Nephron (organoid): ENCODE data around the gene HS3ST2.

Experiments
- H3K27ac Mint-ChIP-seq, 3 experiments: 2 replicates each; pipeline ENCODE4 v1.8.0; 2020; ENCODE audit warnings: mixed read lengths in 3 of 3, mild to moderate bottlenecking in 2 of 3, moderate library complexity in 1 of 3
- H3K27me3 Mint-ChIP-seq: 2 replicates; pipeline ENCODE4 v1.8.0; 2021; ENCODE audit warnings: low read depth, mild to moderate bottlenecking, moderate library complexity, mixed read lengths
- H3K36me3 Mint-ChIP-seq: 2 replicates; pipeline ENCODE4 v1.8.0; 2020; ENCODE audit warnings: low read depth, mixed read lengths
- H3K4me1 Mint-ChIP-seq: 2 replicates; pipeline ENCODE4 v1.8.0; 2020; ENCODE audit warnings: mixed read lengths
- H3K4me3 Mint-ChIP-seq, 3 experiments: 2 replicates each; pipeline ENCODE4 v1.8.0; 2020; ENCODE audit warnings: mild to moderate bottlenecking in 3 of 3, mixed read lengths in 3 of 3, moderate library complexity in 2 of 3
- H3K9me3 Mint-ChIP-seq: 2 replicates; pipeline ENCODE4 v1.8.0; 2020; ENCODE audit warnings: mixed read lengths
- TF ChIP-seq, protein P1 (sequence below), 3 experiments: fragments of 200-600 bp; sonication (generic); IDR thresholded peaks; one replicate each; pipeline ENCODE4 v1.5.0; 2021; ENCODE audit warnings: antibody characterized with exemption in 3 of 3; ENCODE audit not compliant: unreplicated experiment in 3 of 3

The HS3ST2 gene

DNA sequence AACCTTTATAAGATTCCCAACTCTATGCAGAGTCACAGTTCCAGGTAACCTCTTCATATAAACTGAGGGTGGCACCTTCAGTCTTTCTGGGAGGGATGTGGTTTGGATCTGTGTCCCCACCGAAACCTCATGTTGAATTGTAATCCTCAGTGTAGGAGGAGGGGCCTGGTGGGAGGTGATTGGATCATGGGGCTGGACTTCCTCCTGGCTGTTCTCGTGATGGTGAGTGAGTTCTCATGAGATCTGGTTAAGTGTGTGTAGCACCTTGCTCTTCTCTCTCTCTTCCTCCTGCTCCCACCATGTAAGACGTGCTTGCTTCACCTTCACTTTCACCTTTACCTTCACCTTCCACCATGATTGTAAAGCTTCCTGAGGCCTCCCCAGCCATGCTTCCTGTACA is 30.5 kb downstream of the HS3ST2 start:
- TF ChIP-seq, protein P1, sequence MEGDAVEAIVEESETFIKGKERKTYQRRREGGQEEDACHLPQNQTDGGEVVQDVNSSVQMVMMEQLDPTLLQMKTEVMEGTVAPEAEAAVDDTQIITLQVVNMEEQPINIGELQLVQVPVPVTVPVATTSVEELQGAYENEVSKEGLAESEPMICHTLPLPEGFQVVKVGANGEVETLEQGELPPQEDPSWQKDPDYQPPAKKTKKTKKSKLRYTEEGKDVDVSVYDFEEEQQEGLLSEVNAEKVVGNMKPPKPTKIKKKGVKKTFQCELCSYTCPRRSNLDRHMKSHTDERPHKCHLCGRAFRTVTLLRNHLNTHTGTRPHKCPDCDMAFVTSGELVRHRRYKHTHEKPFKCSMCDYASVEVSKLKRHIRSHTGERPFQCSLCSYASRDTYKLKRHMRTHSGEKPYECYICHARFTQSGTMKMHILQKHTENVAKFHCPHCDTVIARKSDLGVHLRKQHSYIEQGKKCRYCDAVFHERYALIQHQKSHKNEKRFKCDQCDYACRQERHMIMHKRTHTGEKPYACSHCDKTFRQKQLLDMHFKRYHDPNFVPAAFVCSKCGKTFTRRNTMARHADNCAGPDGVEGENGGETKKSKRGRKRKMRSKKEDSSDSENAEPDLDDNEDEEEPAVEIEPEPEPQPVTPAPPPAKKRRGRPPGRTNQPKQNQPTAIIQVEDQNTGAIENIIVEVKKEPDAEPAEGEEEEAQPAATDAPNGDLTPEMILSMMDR (IDR thresholded peaks at IDR 0.05; ENCODE audit: unreplicated experiment in 3 of 3), result no peak
- Mint-ChIP-seq H3K4me1 (no peaks in the 10 kb centered on the region), H3K9me3 (no peaks in the 10 kb centered on the region), H3K27me3 (peaks cover 22% of the 10 kb centered on the region), H3K27ac (no peak overlapping the region), H3K4me3 (no peak overlapping the region), H3K36me3 (no peaks in the 10 kb centered on the region)

- no peak overlapping the region for H3K27ac Mint-ChIP-seq
- TF ChIP-seq, protein P1 (IDR thresholded peaks at IDR 0.05; ENCODE audit: unreplicated experiment in 3 of 3), result no peak
- peaks cover 23% of the 10 kb centered on the region for H3K27me3 Mint-ChIP-seq
- H3K4me3 Mint-ChIP-seq, result no peak overlapping the region
- H3K9me3 Mint-ChIP-seq, result no peaks in the 10 kb centered on the region
- H3K4me1 Mint-ChIP-seq, result no peaks in the 10 kb centered on the region
- H3K36me3 Mint-ChIP-seq, result no peaks in the 10 kb centered on the region
Measured at GRCh38 chr16:22847100-22847499, 33.1 kb downstream of the HS3ST2 start.

GRCh38 chr16:22847690-22848089 is 33.7 kb downstream of the HS3ST2 start:
- H3K27me3 Mint-ChIP-seq, result peaks cover 23% of the 10 kb centered on the region
- no peaks in the 10 kb centered on the region for H3K36me3 Mint-ChIP-seq
- TF ChIP-seq, protein P1 (IDR thresholded peaks at IDR 0.05; ENCODE audit: unreplicated experiment in 3 of 3), result no peak
- H3K4me3 Mint-ChIP-seq, result no peak overlapping the region
- no peaks in the 10 kb centered on the region for H3K9me3 Mint-ChIP-seq
- no peak overlapping the region for H3K27ac Mint-ChIP-seq
- H3K4me1 Mint-ChIP-seq, result no peaks in the 10 kb centered on the region

DNA sequence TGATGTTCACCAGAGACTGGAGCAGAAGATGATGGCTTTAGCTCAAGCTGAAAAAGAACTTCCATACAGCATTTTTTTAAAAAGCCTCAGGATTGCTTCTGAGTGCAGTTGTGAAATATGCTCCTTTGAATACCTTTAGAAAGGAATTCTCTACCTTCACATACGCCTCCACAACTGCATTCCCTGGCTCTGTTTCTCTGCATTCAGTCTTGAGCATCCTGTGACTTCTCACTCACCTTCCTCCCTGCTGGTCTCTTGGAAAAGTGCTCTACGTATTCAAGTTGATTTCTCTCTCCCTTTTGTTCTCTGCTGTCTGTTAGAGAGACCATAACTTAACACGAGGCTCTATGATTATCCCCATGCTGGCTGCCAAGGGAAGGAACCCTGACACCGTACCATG is 34.5 kb downstream of the HS3ST2 start:
- no peaks in the 10 kb centered on the region for H3K36me3 Mint-ChIP-seq
- H3K9me3 Mint-ChIP-seq, result no peaks in the 10 kb centered on the region
- no peak overlapping the region for H3K27ac Mint-ChIP-seq
- no peak overlapping the region for H3K4me3 Mint-ChIP-seq
- TF ChIP-seq, protein P1 (IDR thresholded peaks at IDR 0.05; ENCODE audit: unreplicated experiment in 3 of 3), result no peak
- peaks cover 29% of the 10 kb centered on the region for H3K27me3 Mint-ChIP-seq
- no peaks in the 10 kb centered on the region for H3K4me1 Mint-ChIP-seq

DNA sequence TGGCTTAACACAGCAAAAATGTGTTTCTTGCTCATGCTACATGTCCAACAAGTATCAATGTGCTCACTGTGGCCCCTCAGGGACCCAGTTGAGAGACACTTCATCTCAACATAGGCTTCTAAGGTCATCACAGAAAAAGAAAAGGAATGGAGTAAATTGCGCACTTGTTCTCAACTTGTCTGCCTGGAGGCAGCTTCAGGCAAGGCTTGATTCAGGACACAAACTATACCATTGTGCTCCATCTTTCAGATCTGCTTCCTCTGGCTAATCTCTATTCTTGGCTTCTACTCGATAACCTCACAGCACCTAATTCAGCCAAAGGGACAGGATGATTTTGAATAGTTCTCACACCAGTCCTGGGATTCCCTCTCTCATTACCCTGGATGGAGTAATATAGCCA is 35.6 kb downstream of the HS3ST2 start:
- H3K27ac Mint-ChIP-seq, result no peak overlapping the region
- TF ChIP-seq, protein P1 (IDR thresholded peaks at IDR 0.05; ENCODE audit: unreplicated experiment in 3 of 3), result no peak
- H3K27me3 Mint-ChIP-seq, result peaks cover 35% of the 10 kb centered on the region
- H3K4me3 Mint-ChIP-seq, result no peak overlapping the region
- no peaks in the 10 kb centered on the region for H3K4me1 Mint-ChIP-seq
- no peaks in the 10 kb centered on the region for H3K9me3 Mint-ChIP-seq
- no peaks in the 10 kb centered on the region for H3K36me3 Mint-ChIP-seq

- H3K27ac Mint-ChIP-seq, result no peak overlapping the region
Measured at GRCh38 chr16:22855231-22855630, 41.3 kb downstream of the HS3ST2 start.

More at GRCh38 chr16:22855231-22855630, 41.3 kb downstream of the HS3ST2 start:
- H3K4me1 Mint-ChIP-seq, result no peaks in the 10 kb centered on the region
- H3K36me3 Mint-ChIP-seq, result no peaks in the 10 kb centered on the region
- TF ChIP-seq, protein P1 (IDR thresholded peaks at IDR 0.05; ENCODE audit: unreplicated experiment in 3 of 3), result no peak
- peaks cover 19% of the 10 kb centered on the region for H3K27me3 Mint-ChIP-seq
- no peak overlapping the region for H3K4me3 Mint-ChIP-seq
- no peaks in the 10 kb centered on the region for H3K9me3 Mint-ChIP-seq
